ENCODE data around the gene RELL2. TPM values are rescaled to one million over a fixed set of nuclear protein-coding genes. Genes with fewer than 3 reads are reported as not detected.
A peak's percentile ranks its signal among the peaks of the same experiment; 100 is the strongest.

Gene RELL2
- total RNA-seq, 3 donors from 2014 or later (not counting 1 experiment from before 2014, with no cell fraction given): 5.7 to 6.6 (median 6.1) TPM

GRCh38 chr5:141662028-141662427, 25.2 kb downstream of the RELL2 start:
- Mint-ChIP-seq H3K27ac (no peak overlapping the region), H3K9me3 (no peaks in the 10 kb centered on the region), H3K36me3 (no peaks in the 10 kb centered on the region), H3K27me3 (ENCODE audit: low read depth in 2 of 2) (no peaks in the 10 kb centered on the region), H3K4me3 (no peak overlapping the region), H3K4me1 (peaks cover 4 to 5% of the 10 kb centered on the region in 2 donors)
- Histone ChIP-seq H3K27ac (ENCODE audit: low read length) (no peak overlapping the region), H3K36me3 (ENCODE audit: control insufficient read depth, insufficient read depth, low read length) (peaks cover 3% of the 10 kb centered on the region), H3K4me1 (ENCODE audit: control insufficient read depth, insufficient read depth, low read length) (peaks cover 3% of the 10 kb centered on the region), H3K9me3 (ENCODE audit: control insufficient read depth, insufficient read depth, low read length) (no peaks in the 10 kb centered on the region), H3K27me3 (ENCODE audit: control insufficient read depth, insufficient read depth, low read length) (no peaks in the 10 kb centered on the region), H3K4me3 (ENCODE audit: low read length) (no peak overlapping the region)
- ATAC-seq (no peak), DNase-seq (no peak)
- TF ChIP-seq, protein P1, sequence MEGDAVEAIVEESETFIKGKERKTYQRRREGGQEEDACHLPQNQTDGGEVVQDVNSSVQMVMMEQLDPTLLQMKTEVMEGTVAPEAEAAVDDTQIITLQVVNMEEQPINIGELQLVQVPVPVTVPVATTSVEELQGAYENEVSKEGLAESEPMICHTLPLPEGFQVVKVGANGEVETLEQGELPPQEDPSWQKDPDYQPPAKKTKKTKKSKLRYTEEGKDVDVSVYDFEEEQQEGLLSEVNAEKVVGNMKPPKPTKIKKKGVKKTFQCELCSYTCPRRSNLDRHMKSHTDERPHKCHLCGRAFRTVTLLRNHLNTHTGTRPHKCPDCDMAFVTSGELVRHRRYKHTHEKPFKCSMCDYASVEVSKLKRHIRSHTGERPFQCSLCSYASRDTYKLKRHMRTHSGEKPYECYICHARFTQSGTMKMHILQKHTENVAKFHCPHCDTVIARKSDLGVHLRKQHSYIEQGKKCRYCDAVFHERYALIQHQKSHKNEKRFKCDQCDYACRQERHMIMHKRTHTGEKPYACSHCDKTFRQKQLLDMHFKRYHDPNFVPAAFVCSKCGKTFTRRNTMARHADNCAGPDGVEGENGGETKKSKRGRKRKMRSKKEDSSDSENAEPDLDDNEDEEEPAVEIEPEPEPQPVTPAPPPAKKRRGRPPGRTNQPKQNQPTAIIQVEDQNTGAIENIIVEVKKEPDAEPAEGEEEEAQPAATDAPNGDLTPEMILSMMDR (IDR thresholded peaks at IDR 0.05): no peak
- intact Hi-C loops (cut with micrococcal nuclease): loop anchor here (10.0 kb wide), 1 partner anchor 483 kb away; no protein-coding TSS in a partner anchor
- 93% methylated on average over 15 of the region's 17 CpGs for WGBS (ENCODE audit: insufficient coverage)

DNA sequence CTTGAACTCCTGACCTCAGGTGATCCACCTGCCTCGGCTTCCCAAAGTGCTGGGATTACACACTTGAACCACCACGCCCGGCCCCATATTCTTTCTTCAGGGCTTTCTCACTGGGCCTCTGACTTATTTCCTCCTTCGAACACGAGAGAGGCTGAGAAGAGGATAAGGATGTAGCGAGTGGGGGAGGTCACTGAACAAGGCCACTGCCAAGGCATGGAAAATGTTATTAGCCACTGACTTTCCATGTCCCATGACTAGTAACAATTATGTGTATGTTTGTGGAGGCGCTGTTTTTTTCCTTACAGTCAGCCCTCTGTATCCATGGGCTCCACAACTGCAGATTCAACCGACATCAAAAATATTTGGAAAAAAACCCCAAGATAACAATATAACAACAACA, 26.7 kb downstream of the RELL2 start:
- Histone ChIP-seq H3K4me3 (ENCODE audit: low read length) (no peak overlapping the region), H3K36me3 (ENCODE audit: control insufficient read depth, insufficient read depth, low read length) (peaks cover 2% of the 10 kb centered on the region), H3K27me3 (ENCODE audit: control insufficient read depth, insufficient read depth, low read length) (no peaks in the 10 kb centered on the region), H3K4me1 (ENCODE audit: control insufficient read depth, insufficient read depth, low read length) (peaks cover 3% of the 10 kb centered on the region), H3K27ac (ENCODE audit: low read length) (no peak overlapping the region), H3K9me3 (ENCODE audit: control insufficient read depth, insufficient read depth, low read length) (no peaks in the 10 kb centered on the region)
- TF ChIP-seq, protein P1 (IDR thresholded peaks at IDR 0.05): no peak
- Mint-ChIP-seq H3K27me3 (ENCODE audit: low read depth in 2 of 2) (no peaks in the 10 kb centered on the region), H3K9me3 (no peaks in the 10 kb centered on the region), H3K27ac (no peak overlapping the region), H3K36me3 (no peaks in the 10 kb centered on the region), H3K4me3 (no peak overlapping the region), H3K4me1 (peaks cover 4 to 5% of the 10 kb centered on the region in 2 donors)
- intact Hi-C loops (cut with micrococcal nuclease): loop anchor here (10.0 kb wide), 1 partner anchor 481 kb away; no protein-coding TSS in a partner anchor
- ATAC-seq (no peak), DNase-seq (no peak)
- 85% methylated on average over 7 of the region's 8 CpGs for WGBS (ENCODE audit: insufficient coverage)

DNA sequence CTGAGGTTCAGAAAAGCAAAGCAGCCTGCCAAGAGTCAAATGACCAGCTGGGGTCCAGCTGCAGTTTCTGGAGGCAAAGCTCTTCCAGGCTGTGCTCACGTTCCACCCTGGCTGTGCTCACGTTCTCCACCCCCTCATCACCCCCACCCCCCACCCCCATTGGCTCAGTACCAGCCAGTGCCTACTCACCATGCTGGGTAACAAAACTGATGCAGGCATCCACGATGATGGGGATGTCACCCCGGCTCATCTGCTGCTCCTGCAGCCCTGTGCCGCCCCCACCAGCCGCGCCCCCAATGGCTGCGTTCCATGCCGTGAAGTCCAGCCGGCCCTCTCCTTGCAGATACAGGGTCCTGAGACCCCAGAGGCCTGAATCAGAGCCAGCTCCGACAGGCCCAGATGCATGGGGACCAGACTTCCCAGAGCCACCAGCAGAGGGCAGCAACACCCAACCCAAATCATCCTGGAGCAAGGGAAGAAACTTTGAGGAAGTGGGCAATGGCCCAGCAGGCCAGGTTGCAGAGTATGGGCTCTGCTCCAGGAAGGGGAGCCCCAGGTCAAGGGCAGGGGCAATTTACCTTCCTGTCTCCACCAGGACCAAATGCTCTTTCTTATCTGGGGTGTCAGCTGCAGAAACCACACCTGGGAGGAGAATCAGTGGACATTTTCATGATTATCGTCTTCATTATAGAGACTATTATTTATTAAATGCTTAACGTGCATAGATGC, 28.1 kb downstream of the RELL2 start:
- Mint-ChIP-seq H3K4me1 (peaks cover 4 to 5% of the 10 kb centered on the region in 2 donors), H3K27me3 (ENCODE audit: low read depth in 2 of 2) (no peaks in the 10 kb centered on the region), H3K9me3 (no peaks in the 10 kb centered on the region), H3K4me3 (no peak overlapping the region), H3K36me3 (no peaks in the 10 kb centered on the region), H3K27ac (peak overlapping the region in 1 of 2 donors; percentile 31)
- Histone ChIP-seq H3K4me1 (ENCODE audit: control insufficient read depth, insufficient read depth, low read length) (peaks cover 3% of the 10 kb centered on the region), H3K4me3 (ENCODE audit: low read length) (no peak overlapping the region), H3K36me3 (ENCODE audit: control insufficient read depth, insufficient read depth, low read length) (peaks cover 2% of the 10 kb centered on the region), H3K9me3 (ENCODE audit: control insufficient read depth, insufficient read depth, low read length) (no peaks in the 10 kb centered on the region), H3K27me3 (ENCODE audit: control insufficient read depth, insufficient read depth, low read length) (no peaks in the 10 kb centered on the region), H3K27ac (ENCODE audit: low read length) (no peak overlapping the region)
- WGBS (ENCODE audit: insufficient coverage): 33% methylated on average over 11 of the region's 13 CpGs
- TF ChIP-seq, protein P1 (IDR thresholded peaks at IDR 0.05): peak; percentile 89
- peak; percentile 87 to 95 (median 91) for ATAC-seq
- peak; percentile 71 to 85 for DNase-seq
- intact Hi-C loops (cut with micrococcal nuclease): loop anchor here (10.0 kb wide), 1 partner anchor 480 kb away; no protein-coding TSS in a partner anchor

All from natural killer cell (primary cell).